WI38 (cell line): Measurements from ENCODE around the gene EPHA5.

ENCODE experiments used
- H3K4me3 ChIP-seq: 2 replicates; pipeline ENCODE4 v1.5.1; 2011; ENCODE audit warnings: low read depth, mild to moderate bottlenecking, control low read depth, low read length
- CTCF ChIP-seq: IDR thresholded peaks from 2 replicates; pipeline ENCODE4 v1.5.1; 2012; ENCODE audit warnings: low read depth, mild to moderate bottlenecking, control low read depth, low read length

The EPHA5 gene

GRCh38 chr4:65367306-65367705 is 303.0 kb downstream of the EPHA5 start:
- TF ChIP-seq CTCF: no peak
- no peak overlapping the region for H3K4me3 ChIP-seq

- no peak for TF ChIP-seq CTCF
- no peak overlapping the region for H3K4me3 ChIP-seq
These were observed 311.4 kb downstream of the EPHA5 start for GRCh38 chr4:65358914-65359313.

GRCh38 chr4:65353098-65353497 is 317.2 kb downstream of the EPHA5 start:
- no peak overlapping the region for H3K4me3 ChIP-seq
- no peak for TF ChIP-seq CTCF

GRCh38 chr4:65344278-65344825 is 325.9 kb downstream of the EPHA5 start:
- no peak overlapping the region for H3K4me3 ChIP-seq
- no peak for TF ChIP-seq CTCF

GRCh38 chr4:65343342-65343741 is 326.9 kb downstream of the EPHA5 start:
- no peak overlapping the region for H3K4me3 ChIP-seq
- TF ChIP-seq CTCF: no peak

GRCh38 chr4:65341557-65341956 is 328.7 kb downstream of the EPHA5 start:
- no peak for TF ChIP-seq CTCF
- no peak overlapping the region for H3K4me3 ChIP-seq

GRCh38 chr4:65340382-65341109 is 329.7 kb downstream of the EPHA5 start:
- H3K4me3 ChIP-seq: no peak overlapping the region
- TF ChIP-seq CTCF: no peak
